Activated T-cell treated with anti-CD3 and anti-CD28 coated beads, Interleukin-2, amount 50 U/mL, for 24 hours (primary cell): ENCODE measurements around the gene RNF151.
"Not testable (repeated sequence)": the region's sequence is repeated elsewhere in the genome, so short reads cannot be mapped to it uniquely, and the experiment has no call there.

Source experiments
- DNase-seq: peaks from one replicate; pipeline ENCODE4 v3.0.0-alpha.2; 2020
- H3K27ac Mint-ChIP-seq: 2 replicates; pipeline ENCODE4 v1.8.0; 2020; ENCODE audit warnings: mild to moderate bottlenecking, mixed read lengths
- H3K27me3 Mint-ChIP-seq: 2 replicates; pipeline ENCODE4 v1.8.0; 2020; ENCODE audit warnings: mixed read lengths
- H3K36me3 Mint-ChIP-seq: 2 replicates; pipeline ENCODE4 v1.8.0; 2020; ENCODE audit warnings: low read depth, mixed read lengths
- H3K4me1 Mint-ChIP-seq: 2 replicates; pipeline ENCODE4 v1.8.0; 2020; ENCODE audit warnings: low read depth, mixed read lengths
- H3K4me3 Mint-ChIP-seq: 2 replicates; pipeline ENCODE4 v1.8.0; 2020; ENCODE audit warnings: mild to moderate bottlenecking, moderate library complexity, mixed read lengths
- H3K9me3 Mint-ChIP-seq: 2 replicates; pipeline ENCODE4 v1.8.0; 2020; ENCODE audit warnings: mixed read lengths

The RNF151 gene, protein sequence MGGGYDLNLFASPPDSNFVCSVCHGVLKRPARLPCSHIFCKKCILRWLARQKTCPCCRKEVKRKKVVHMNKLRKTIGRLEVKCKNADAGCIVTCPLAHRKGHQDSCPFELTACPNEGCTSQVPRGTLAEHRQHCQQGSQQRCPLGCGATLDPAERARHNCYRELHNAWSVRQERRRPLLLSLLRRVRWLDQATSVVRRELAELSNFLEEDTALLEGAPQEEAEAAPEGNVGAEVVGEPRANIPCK

DNA sequence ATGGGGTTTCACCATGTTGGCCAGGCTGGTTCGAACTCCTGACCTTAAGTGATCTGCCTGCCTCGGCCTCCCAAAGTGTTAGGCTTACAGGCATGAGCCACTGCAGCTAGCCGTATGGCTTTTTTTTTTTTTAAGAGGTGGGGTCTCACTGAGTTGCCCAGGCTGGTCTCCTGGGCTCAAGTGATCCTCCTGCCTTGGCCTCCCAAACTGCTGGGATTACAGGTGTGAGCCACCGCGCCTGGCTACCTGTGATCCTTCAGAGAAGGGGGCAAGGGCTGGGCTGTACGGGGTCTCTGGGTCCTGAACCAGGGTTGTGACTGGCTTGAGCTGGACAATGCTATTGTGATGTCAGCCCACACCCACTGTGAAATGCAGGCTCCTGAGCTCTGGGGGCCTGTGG lies at the start of gene RNF151:
Gene RNF151, plus strand, starts transcription at position 397 of the 400 bp plus-strand sequence. CDS start 26 bp downstream, outside the sequence.
- H3K27me3 Mint-ChIP-seq: no peaks in the 10 kb centered on the region
- peaks cover 34% of the 10 kb centered on the region for H3K4me1 Mint-ChIP-seq
- no peaks in the 10 kb centered on the region for H3K9me3 Mint-ChIP-seq
- H3K36me3 Mint-ChIP-seq: peaks cover 64% of the 10 kb centered on the region
- peak within 1 kb of the TSS; percentile 94 for H3K27ac Mint-ChIP-seq
- H3K4me3 Mint-ChIP-seq: peak within 1 kb of the TSS; percentile 87
- DNase-seq: no peak

DNA sequence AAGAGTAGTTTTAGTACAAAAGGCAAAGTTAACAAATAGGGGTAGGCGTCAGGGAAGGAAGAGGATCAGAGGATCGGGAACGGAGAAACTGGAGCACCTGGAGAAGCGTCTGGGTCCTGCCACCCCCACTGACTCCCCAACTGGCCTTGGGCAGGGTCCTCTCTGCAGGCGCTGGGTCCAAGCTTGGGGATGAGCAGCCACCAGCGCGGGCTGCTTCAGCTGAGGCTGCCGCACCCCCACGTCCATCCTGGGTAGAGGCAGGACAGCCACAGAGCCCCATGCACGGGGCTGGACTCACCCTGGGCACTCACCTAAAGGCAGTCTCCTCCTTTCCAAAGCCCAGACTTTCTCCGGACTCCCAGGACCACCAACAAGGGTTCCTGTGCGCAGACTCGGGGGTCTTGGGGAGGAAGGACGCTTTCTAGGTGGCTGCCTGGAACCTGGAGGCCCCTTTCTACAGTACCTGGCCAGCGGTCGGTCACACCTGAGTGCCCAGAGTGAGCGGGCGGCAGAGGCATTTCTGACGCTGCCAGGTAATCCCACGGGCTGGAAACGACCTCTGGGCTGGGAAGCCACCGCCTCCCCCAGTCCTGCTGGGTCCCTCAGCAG lies 49.5 kb upstream of the RNF151 start:
- no peak overlapping the region for H3K4me3 Mint-ChIP-seq
- DNase-seq: no peak
- H3K9me3 Mint-ChIP-seq: no peaks in the 10 kb centered on the region
- peaks cover 3% of the 10 kb centered on the region for H3K4me1 Mint-ChIP-seq
- no peaks in the 10 kb centered on the region for H3K36me3 Mint-ChIP-seq
- H3K27ac Mint-ChIP-seq: no peak overlapping the region
- peaks cover 65% of the 10 kb centered on the region for H3K27me3 Mint-ChIP-seq

DNA sequence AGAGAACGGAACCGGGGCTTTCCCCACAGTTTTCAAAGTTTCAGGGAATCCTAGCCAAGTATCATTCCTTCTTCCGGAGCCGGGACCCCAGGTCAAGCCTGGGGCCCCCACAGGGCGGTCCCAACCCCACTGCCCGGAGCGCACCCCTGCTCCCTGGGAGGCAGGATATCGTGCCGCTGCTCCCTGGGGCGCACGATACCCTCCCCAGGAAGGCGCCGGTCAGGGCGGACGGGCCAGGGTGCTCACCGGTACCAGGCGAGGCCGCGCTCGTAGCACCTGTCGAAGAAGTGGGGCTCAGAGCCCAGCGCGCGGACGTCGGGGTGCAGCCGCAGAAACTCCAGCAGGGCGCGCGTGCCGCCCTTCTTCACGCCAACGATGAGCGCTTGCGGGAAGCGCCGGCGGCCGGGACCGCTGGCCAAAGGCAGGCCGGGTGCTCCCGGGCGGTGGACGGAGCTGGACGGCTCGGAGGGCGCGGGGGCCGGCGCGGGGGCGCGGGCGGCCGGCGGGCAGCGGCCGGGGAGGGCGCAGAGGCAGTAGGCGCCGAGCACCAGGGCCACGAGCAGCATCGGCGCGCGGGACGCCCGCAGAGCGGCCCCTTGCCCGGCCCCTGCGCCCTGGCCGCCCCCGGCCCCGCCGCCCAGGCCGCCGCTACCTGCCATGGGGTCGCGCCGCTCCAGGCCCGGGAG lies 48.8 kb upstream of the RNF151 start:
- Mint-ChIP-seq H3K4me3 (no peak overlapping the region), H3K27ac (no peak overlapping the region), H3K36me3 (no peaks in the 10 kb centered on the region), H3K4me1 (peaks cover 3% of the 10 kb centered on the region), H3K27me3 (peaks cover 71% of the 10 kb centered on the region), H3K9me3 (no peaks in the 10 kb centered on the region)
- no peak for DNase-seq

DNA sequence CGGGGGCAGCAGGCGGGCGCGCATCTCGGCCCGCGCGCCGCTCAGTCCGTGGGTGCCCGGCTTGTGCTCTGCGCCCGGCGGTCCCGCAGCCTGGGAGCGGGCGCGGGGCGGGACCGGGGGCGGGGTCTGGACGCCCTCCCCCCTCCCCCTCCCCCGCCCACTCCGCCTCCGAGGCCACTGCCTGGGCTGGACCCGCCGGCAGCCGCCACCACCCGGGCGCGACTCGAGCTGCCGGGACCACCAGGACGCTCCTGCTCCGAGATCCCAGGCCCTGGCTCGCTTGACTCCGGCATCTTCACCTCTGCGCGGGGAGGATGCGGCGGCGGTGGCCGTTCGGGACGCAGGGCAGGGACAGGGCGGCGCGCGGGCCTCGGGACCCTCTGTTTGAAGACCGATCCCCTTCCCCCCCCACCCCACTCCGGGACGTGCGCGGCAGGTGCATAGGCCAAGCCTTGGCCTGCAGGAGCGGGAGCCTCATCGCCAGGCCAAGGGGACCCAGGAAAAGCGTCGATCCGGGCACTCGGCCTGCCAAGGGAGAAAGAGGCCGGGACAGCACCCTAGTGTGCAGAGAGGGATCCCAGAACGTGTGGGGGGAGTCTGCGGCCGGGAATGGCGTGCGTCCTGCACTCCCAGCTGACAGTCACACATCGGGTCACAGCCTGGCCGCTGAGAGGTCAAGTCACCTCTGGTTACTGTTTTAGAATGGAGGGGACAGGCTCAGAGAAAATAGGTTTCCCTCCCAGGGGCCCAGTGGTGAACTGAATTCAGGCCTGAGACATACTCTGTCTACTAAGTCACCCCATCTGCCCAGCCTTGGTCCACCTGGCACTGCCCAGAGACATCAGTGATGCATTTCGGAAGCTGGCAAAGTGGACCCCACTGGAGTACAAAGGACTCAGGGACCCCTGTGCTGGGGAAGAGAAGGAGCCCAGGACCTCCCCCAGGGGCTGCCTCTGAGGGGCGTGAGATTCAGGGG lies 48.0 kb upstream of the RNF151 start, which contains the start of gene HS3ST6:
Gene HS3ST6, minus strand, starts transcription at position 65 of the 976 bp plus-strand sequence. CDS start 92 bp downstream, outside the sequence.
- no peak for DNase-seq
- no peak within 1 kb of the TSS for H3K27ac Mint-ChIP-seq
- H3K9me3 Mint-ChIP-seq: no peaks in the 10 kb centered on the region
- peaks cover 79% of the 10 kb centered on the region for H3K27me3 Mint-ChIP-seq
- peaks cover 3% of the 10 kb centered on the region for H3K4me1 Mint-ChIP-seq
- no peak within 1 kb of the TSS for H3K4me3 Mint-ChIP-seq
- H3K36me3 Mint-ChIP-seq: no peaks in the 10 kb centered on the region

DNA sequence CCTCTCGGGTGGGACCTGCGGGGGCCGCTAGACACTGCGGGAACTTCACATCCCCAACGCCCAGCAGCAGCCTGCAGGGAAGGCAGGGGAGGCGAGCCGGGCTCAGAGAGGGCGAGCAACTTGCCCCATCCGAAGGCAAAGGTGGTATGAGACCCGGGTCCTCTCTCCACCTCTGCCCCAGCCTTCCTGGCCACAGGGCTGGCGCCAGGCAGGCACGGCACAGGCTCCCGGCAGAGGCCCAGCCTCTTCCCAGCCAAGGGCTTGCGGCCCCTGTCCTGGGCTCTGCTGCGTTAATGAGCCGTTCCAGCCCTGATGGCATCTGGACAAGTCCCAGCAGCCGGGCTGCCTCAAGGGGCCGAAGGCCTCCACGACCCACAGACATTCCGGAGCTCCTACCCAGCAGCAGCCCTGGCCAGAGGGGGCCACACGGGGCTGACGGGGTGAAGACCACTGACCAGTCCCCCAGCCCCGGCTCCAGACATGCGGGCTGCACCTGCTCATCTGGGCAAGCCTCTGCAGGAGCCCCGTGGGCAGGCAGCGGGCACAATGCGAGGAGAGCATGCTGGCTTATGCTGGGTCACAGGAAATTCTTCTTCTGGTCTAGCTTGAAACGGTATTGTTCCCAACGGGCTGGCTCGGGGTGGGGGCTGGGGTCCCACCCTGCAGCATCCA lies 47.2 kb upstream of the RNF151 start:
- H3K4me3 Mint-ChIP-seq: no peak overlapping the region
- H3K4me1 Mint-ChIP-seq: peaks cover 3% of the 10 kb centered on the region
- DNase-seq: no peak
- no peaks in the 10 kb centered on the region for H3K9me3 Mint-ChIP-seq
- peaks cover 81% of the 10 kb centered on the region for H3K27me3 Mint-ChIP-seq
- H3K27ac Mint-ChIP-seq: no peak overlapping the region
- no peaks in the 10 kb centered on the region for H3K36me3 Mint-ChIP-seq

DNA sequence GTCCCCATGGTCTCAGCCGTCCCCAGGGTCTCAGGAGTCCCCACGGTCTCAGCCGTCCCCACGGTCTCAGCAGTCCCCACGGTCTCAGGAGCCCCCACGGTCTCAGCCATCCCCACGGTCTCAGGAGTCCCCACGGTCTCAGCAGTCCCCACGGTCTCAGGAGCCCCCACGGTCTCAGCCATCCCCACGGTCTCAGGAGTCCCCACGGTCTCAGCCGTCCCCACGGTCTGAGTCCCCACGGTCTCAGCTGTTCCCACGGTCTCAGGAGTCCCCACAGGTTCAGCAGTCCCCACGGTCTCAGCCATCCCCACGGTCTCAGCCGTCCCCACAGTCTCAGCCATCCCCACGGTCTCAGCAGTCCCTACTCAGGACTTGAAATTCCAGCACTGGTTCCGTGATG lies 46.5 kb upstream of the RNF151 start:
- not testable (repeated sequence) for H3K4me3 Mint-ChIP-seq, H3K9me3 Mint-ChIP-seq, DNase-seq, H3K36me3 Mint-ChIP-seq, H3K4me1 Mint-ChIP-seq, H3K27ac Mint-ChIP-seq
- H3K27me3 Mint-ChIP-seq: peaks cover 76% of the 10 kb centered on the region

DNA sequence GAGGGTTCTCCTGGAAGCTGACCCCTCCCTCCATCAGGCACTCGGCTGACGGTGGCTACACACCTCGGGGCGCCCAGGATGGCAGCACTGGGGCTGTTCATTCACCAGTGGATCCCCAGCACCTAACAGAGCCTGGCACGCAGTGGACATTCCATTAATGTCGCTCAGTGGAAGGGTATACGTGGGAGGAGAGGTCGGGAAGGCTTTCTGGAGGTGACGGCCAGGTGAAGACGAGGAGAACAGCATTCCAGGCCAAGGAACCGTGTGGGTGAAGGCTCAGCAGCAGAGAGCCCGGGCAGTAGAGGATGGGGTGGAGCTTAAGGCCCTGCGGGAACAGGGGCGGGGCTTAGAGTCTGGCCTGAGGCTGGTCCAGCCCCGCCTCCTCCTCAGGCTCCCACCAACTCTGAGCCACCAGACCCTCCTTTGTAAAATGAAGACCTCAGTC lies 45.9 kb upstream of the RNF151 start:
- Mint-ChIP-seq H3K9me3 (no peaks in the 10 kb centered on the region), H3K27me3 (peaks cover 70% of the 10 kb centered on the region), H3K4me1 (peaks cover 3% of the 10 kb centered on the region), H3K27ac (no peak overlapping the region), H3K36me3 (no peaks in the 10 kb centered on the region), H3K4me3 (no peak overlapping the region)
- no peak for DNase-seq

DNA sequence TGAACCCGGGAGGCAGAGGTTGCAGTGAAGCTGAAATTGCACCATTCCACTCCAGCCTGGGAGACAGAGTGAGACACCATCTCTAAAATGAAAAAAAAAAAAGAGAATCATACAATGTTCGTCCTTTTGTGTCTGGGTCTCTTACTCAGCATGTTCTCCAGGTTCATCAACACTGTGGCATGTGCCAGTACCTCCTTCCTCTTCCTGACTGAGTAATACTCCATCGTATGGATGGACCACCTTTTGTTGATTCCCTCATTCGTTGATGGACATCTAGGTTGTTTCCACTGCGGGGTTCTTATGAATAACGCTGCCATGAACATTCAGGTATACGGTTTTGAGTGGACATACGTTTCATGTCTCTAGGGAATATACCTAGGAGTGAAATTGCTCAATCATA lies 44.3 kb upstream of the RNF151 start:
- Mint-ChIP-seq H3K27ac (no peak overlapping the region), H3K27me3 (peaks cover 54% of the 10 kb centered on the region), H3K4me1 (peaks cover 3% of the 10 kb centered on the region), H3K36me3 (no peaks in the 10 kb centered on the region), H3K4me3 (no peak overlapping the region), H3K9me3 (no peaks in the 10 kb centered on the region)
- DNase-seq: no peak

DNA sequence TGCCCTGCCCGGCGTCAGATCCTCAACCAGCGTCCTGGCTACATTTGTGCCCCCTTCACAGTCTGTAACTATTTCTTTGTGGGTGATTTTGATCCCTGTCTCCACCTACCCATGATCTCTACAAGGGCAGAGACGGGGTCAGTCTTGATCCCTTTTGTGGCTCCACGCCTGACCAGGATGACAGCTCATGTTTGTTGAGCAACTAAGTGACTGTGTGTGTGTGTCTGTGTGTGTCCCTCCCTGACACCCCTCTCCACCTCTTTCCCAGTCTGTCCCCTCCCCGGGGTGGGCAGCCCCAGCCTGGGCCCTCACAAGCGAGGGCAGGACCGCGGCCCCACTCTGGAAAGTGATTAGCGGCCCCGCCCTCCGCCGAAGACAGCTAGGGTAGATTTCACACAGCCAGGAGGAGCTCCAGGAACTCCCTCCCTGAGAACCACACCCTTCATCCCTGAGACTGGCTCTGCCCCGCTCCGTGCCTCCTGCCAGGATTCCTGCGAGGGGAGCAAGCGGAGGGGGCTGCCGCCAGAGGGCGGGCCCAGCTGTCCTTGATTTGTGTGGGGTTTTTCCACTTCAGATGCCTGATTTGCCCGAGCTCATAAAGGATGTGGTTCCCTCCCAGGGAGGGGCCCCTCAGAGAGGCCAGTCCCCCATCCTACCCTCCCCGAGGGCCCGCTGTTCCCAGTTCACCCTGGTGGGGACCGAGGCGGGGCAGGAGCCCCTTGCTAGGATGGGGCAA lies 43.2 kb upstream of the RNF151 start:
- no peaks in the 10 kb centered on the region for H3K36me3 Mint-ChIP-seq
- H3K4me1 Mint-ChIP-seq: peaks cover 3% of the 10 kb centered on the region
- peak; percentile 42 for DNase-seq
- no peaks in the 10 kb centered on the region for H3K9me3 Mint-ChIP-seq
- peaks cover 49% of the 10 kb centered on the region for H3K27me3 Mint-ChIP-seq
- H3K4me3 Mint-ChIP-seq: no peak overlapping the region
- no peak overlapping the region for H3K27ac Mint-ChIP-seq

DNA sequence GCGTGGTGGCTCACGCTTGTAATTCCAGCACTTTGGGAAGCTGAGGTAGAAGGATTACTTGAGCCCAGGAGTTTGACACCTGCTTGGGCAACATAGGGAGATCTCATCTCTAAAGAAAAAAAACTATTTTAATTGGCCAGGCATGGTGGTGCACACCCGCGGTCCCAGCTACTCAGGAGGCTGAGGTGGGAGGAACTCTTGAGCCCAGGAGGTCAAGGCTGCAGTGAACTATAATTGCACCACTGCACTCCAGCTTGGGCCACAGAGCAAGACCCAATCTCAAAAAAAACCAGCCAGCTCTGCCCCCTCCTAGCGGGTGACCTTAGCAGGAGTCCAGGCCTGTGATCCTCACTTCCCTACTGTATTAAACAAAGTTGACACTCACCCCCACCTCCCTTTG lies 42.6 kb upstream of the RNF151 start:
- peaks cover 43% of the 10 kb centered on the region for H3K27me3 Mint-ChIP-seq
- no peaks in the 10 kb centered on the region for H3K36me3 Mint-ChIP-seq
- no peaks in the 10 kb centered on the region for H3K9me3 Mint-ChIP-seq
- H3K4me1 Mint-ChIP-seq: peaks cover 4% of the 10 kb centered on the region
- no peak overlapping the region for H3K27ac Mint-ChIP-seq
- DNase-seq: no peak
- no peak overlapping the region for H3K4me3 Mint-ChIP-seq

DNA sequence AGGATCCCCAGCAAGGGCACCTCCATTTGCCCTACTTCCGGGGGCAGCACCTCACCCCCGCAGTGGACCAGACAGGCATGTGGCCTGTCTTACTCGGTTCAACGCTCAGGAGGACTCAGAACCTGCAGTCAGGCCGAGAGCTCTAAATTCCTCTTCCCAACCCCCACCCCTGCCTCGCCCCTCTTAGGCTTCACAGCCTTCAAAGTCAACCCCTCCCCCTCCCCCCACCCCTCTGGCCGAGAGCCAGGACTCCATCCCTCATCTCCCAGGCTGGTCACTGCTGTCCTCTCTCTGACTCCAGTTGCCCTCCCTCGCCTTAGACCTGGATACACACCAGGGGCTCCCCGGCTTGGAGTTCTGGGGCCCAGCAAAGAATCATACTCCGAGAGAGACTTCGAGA lies 40.4 kb upstream of the RNF151 start:
- H3K27ac Mint-ChIP-seq: no peak overlapping the region
- H3K27me3 Mint-ChIP-seq: peaks cover 33% of the 10 kb centered on the region
- DNase-seq: no peak
- peaks cover 2% of the 10 kb centered on the region for H3K4me1 Mint-ChIP-seq
- H3K4me3 Mint-ChIP-seq: no peak overlapping the region
- H3K9me3 Mint-ChIP-seq: no peaks in the 10 kb centered on the region
- H3K36me3 Mint-ChIP-seq: no peaks in the 10 kb centered on the region

DNA sequence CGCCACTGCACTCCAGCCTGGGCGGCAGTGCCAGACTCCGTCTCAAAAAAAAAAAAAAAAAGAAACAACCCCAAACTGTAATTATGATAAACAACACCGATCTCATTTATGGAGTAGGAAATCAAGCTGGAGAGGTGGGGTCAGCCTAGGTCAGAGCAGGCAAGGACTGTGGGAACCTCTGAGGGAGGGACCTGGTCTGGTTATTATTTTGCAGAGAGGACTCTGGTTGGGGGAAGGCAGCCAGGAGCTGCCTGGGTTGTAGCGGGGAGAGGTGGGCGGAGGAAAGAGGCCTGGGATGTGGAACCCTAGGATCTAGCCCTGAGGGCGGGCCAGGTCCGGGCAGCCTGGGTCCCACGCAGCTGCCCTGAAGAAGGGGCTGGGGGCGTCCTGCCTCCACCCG lies 37.6 kb upstream of the RNF151 start:
- Mint-ChIP-seq H3K27ac (peak overlapping the region; percentile 66), H3K27me3 (peaks cover 7% of the 10 kb centered on the region), H3K9me3 (no peaks in the 10 kb centered on the region)

DNA sequence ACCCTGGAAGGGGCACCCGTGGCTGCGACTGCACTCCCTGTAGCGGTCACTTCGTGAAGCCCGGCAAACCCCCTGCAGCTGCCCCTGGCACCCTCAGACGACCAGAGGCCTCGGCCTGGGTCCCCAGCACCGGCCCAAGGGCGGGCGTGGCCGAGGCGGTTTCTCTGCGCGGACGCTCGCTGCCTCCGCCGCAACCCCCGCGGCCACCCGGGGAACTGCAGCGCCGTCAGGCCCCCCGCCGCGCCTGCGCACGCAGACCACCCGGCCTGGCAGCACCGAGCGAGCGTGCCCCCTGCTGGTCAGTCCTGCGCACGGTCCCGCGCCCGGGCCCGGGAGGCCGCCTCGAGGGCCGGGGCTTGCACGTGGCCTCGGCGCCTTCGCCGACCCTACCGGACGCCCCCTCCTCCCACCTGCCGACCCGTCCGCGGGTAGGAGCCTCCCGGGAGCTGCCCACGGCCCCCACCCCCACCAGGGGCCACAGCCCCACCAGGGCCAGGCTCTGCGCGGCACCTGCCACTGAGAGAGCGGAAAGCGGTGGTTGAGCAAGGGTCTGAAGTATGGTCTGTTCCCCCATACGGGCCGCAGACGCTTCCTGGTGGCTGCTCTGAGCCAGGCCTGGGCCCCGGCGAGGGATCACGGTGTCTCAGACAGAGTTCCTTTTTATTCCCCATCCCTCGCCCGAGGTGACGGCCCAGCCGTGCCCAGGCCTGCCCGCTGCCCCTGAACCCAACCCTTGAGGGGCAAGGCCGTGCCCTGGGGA lies 36.9 kb upstream of the RNF151 start:
- peak; percentile 98 for DNase-seq

More for the DNA sequence above, 37.6 kb upstream of the RNF151 start:
- Mint-ChIP-seq H3K36me3 (no peaks in the 10 kb centered on the region), H3K4me1 (peaks cover 2% of the 10 kb centered on the region), H3K4me3 (peak overlapping the region; percentile 62)
- DNase-seq: no peak

More for the DNA sequence above, 36.9 kb upstream of the RNF151 start:
- no peaks in the 10 kb centered on the region for H3K36me3 Mint-ChIP-seq
- H3K4me3 Mint-ChIP-seq: peak overlapping the region; percentile 62
- H3K9me3 Mint-ChIP-seq: no peaks in the 10 kb centered on the region
- H3K27ac Mint-ChIP-seq: no peak overlapping the region
- peaks cover 2% of the 10 kb centered on the region for H3K4me1 Mint-ChIP-seq
- H3K27me3 Mint-ChIP-seq: peaks cover 7% of the 10 kb centered on the region
